Mucosa of stomach (tissue), 1 donor: ENCODE results near the gene RNF213.
"Not testable (repeated sequence)": the region's sequence is repeated elsewhere in the genome, so short reads cannot be mapped to it uniquely, and the experiment has no call there.

Experiments
- H3K27me3 ChIP-seq: one replicate; pipeline ENCODE4 v1.7.0; 2013; ENCODE audit warnings: mild to moderate bottlenecking, low read length; ENCODE audit not compliant: control insufficient read depth, insufficient read depth
- H3K36me3 ChIP-seq: one replicate; pipeline ENCODE4 v1.7.0; 2013; ENCODE audit warnings: low read length; ENCODE audit not compliant: control insufficient read depth, insufficient read depth
- H3K4me1 ChIP-seq: one replicate; pipeline ENCODE4 v1.7.0; 2013; ENCODE audit warnings: mild to moderate bottlenecking, low read length; ENCODE audit not compliant: control insufficient read depth, insufficient read depth
- H3K4me3 ChIP-seq: one replicate; pipeline ENCODE4 v1.7.0; 2013; ENCODE audit warnings: low read length
- H3K9ac ChIP-seq: one replicate; pipeline ENCODE4 v1.7.0; 2013; ENCODE audit warnings: mild to moderate bottlenecking, low read length, moderate library complexity
- H3K9me3 ChIP-seq: one replicate; pipeline ENCODE4 v1.7.0; 2013; ENCODE audit warnings: mild to moderate bottlenecking, low read length, moderate library complexity; ENCODE audit not compliant: control insufficient read depth
- donor health status: Pancreatic carcinoma.

Gene RNF213

GRCh38 chr17:80394629-80395216 lies 134.1 kb downstream of the RNF213 start:
- no peak overlapping the region for H3K9ac ChIP-seq
- no peaks in the 10 kb centered on the region for H3K4me1 ChIP-seq
- H3K36me3 ChIP-seq = no peaks in the 10 kb centered on the region
- no peaks in the 10 kb centered on the region for H3K27me3 ChIP-seq
- no peaks in the 10 kb centered on the region for H3K9me3 ChIP-seq
- H3K4me3 ChIP-seq = no peak overlapping the region

GRCh38 chr17:80395402-80396151 lies 134.9 kb downstream of the RNF213 start:
- H3K9me3 ChIP-seq = no peaks in the 10 kb centered on the region
- no peaks in the 10 kb centered on the region for H3K27me3 ChIP-seq
- H3K4me1 ChIP-seq = no peaks in the 10 kb centered on the region
- no peak overlapping the region for H3K9ac ChIP-seq
- H3K36me3 ChIP-seq = no peaks in the 10 kb centered on the region
- no peak overlapping the region for H3K4me3 ChIP-seq

GRCh38 chr17:80396157-80397033 lies 135.7 kb downstream of the RNF213 start:
- H3K4me1 ChIP-seq = no peaks in the 10 kb centered on the region
- no peak overlapping the region for H3K9ac ChIP-seq
- no peaks in the 10 kb centered on the region for H3K36me3 ChIP-seq
- no peaks in the 10 kb centered on the region for H3K27me3 ChIP-seq
- H3K4me3 ChIP-seq = no peak overlapping the region
- H3K9me3 ChIP-seq = no peaks in the 10 kb centered on the region

- no peaks in the 10 kb centered on the region for H3K27me3 ChIP-seq
- H3K4me3 ChIP-seq = no peak overlapping the region
- no peak overlapping the region for H3K9ac ChIP-seq
- no peaks in the 10 kb centered on the region for H3K9me3 ChIP-seq
- H3K4me1 ChIP-seq = no peaks in the 10 kb centered on the region
- no peaks in the 10 kb centered on the region for H3K36me3 ChIP-seq
Observed at GRCh38 chr17:80397034-80397387, 136.4 kb downstream of the RNF213 start.

GRCh38 chr17:80397686-80398085 lies 137.0 kb downstream of the RNF213 start:
- no peak overlapping the region for H3K4me3 ChIP-seq
- H3K36me3 ChIP-seq = no peaks in the 10 kb centered on the region
- H3K27me3 ChIP-seq = no peaks in the 10 kb centered on the region
- no peaks in the 10 kb centered on the region for H3K9me3 ChIP-seq
- no peaks in the 10 kb centered on the region for H3K4me1 ChIP-seq
- no peak overlapping the region for H3K9ac ChIP-seq

DNA sequence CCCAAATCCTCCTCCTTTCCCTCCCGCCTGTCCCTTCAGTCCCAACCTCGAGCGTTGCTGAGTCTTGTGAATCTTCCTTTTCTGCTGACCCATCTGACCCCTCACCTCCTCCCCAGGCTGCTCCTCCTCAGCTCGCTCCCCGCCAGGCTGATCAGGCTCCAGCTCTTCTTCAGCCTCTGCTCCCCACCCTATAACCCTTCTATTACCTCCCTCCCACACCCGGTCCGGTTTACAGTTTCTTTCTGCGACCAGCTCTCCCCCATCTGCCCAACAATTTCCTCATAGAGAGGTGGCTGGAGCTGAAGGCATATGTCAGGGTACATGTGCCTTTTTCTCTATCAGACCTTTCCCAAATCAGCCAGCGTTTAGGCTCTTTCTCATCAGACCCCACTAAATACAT lies 140.4 kb downstream of the RNF213 start:
- H3K4me3 ChIP-seq, H3K4me1 ChIP-seq, H3K9me3 ChIP-seq, H3K36me3 ChIP-seq, H3K9ac ChIP-seq, H3K27me3 ChIP-seq: not testable (repeated sequence)

GRCh38 chr17:80402102-80402501 lies 141.4 kb downstream of the RNF213 start:
- H3K4me1 ChIP-seq, H3K27me3 ChIP-seq, H3K9me3 ChIP-seq, H3K4me3 ChIP-seq, H3K9ac ChIP-seq, H3K36me3 ChIP-seq: not testable (repeated sequence)

DNA sequence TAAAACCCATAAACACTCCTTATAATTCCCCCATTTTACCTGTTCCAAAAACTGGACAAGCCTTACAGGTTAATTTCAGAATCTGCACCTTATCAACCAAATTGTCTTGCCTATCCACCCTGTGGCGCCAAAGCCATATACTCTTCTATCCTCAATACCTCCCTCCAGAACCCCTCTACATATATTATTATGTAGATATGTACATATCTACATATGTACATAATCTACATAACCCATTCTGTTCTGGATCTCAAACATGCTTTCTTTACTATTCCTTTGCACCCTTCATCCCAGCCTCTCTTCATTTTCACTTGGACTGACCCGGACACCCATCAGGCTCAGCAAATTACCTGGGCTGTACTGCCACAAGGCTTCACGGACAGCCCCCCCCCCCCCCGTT lies 142.3 kb downstream of the RNF213 start:
- H3K36me3 ChIP-seq = no peaks in the 10 kb centered on the region
- H3K4me1 ChIP-seq = no peaks in the 10 kb centered on the region
- no peaks in the 10 kb centered on the region for H3K27me3 ChIP-seq
- no peak overlapping the region for H3K9ac ChIP-seq
- H3K9me3 ChIP-seq = no peaks in the 10 kb centered on the region
- H3K4me3 ChIP-seq = no peak overlapping the region

DNA sequence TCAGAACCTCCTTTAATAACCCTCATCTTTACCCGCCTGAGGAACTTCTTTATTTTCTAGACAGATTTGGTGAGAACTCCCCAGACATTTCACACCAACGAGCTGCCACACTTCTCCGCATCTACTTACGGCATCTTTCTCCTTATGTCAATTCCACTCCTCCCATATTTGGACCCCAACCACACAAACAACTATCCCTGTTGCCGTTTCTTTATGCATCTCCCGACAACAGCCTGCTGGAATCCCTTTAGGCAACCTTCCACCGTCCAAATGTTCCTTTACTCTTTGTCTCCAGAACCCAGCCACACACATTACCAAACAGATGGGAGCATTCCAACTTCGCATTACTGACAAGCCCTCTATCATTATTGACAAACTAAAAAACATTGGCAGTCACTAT lies 145.5 kb downstream of the RNF213 start:
- Histone ChIP-seq H3K4me1 (no peaks in the 10 kb centered on the region), H3K4me3 (no peak overlapping the region), H3K9me3 (no peaks in the 10 kb centered on the region), H3K9ac (no peak overlapping the region), H3K27me3 (no peaks in the 10 kb centered on the region), H3K36me3 (no peaks in the 10 kb centered on the region)

- H3K9me3 ChIP-seq, H3K4me3 ChIP-seq, H3K4me1 ChIP-seq, H3K36me3 ChIP-seq, H3K27me3 ChIP-seq, H3K9ac ChIP-seq: not testable (repeated sequence)
Observed at GRCh38 chr17:80407917-80408316, 147.3 kb downstream of the RNF213 start.

- Histone ChIP-seq H3K27me3 (no peaks in the 10 kb centered on the region), H3K9ac (no peak overlapping the region), H3K9me3 (no peaks in the 10 kb centered on the region), H3K4me1 (peaks cover 6% of the 10 kb centered on the region), H3K4me3 (no peak overlapping the region), H3K36me3 (no peaks in the 10 kb centered on the region)
Observed at GRCh38 chr17:80408872-80409271, 148.2 kb downstream of the RNF213 start.

GRCh38 chr17:80409626-80410025 lies 149.0 kb downstream of the RNF213 start:
- Histone ChIP-seq H3K27me3 (no peaks in the 10 kb centered on the region), H3K4me1 (peaks cover 11% of the 10 kb centered on the region), H3K36me3 (no peaks in the 10 kb centered on the region), H3K9me3 (no peaks in the 10 kb centered on the region), H3K9ac (no peak overlapping the region), H3K4me3 (no peak overlapping the region)
